HG02884 (cell line): Measurements from ENCODE around the gene F5.

Experiments
- ATAC-seq: cut with Tn5 transposase; IDR thresholded peaks from one replicate; pipeline ENCODE4 v1.9.1; 2021; ENCODE audit warnings: mild to moderate bottlenecking, moderate library complexity; ENCODE audit not compliant: unreplicated experiment

Gene F5

DNA sequence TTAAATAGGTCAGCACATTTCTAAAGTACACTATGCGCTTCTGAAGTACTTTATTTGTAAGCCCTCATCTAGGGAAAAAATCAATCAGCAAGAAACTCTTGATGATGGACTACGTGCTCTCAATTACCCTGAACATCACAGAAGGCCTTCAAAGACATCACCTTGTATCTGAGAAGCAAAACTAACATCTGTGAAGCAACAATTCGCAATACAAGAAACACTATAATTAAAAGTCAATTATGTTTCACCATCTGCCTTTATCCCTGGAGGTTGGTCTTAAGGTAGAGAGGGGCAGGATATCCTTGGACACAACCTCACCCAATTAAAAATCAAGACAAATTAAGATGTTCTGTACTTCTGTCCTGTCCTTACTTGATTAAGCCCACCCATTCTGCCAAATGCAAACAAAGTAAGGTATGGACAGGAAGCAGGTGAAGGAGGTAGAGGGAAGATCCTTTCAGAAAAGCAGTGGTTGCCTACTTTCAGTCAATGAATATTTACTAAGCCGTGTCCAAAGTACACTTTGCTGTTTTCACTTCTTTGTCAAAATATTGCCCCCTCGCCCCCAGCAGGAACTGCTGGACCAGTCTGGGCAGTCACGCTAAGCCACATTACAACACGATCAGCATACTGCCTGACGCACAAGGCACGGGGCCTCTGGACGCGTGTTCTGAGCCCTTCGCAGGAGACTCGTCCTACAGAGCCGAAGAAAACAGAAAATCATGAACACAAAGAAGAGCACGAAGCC is 101.4 kb downstream of the F5 start:
- ATAC-seq = peak; percentile 15

DNA sequence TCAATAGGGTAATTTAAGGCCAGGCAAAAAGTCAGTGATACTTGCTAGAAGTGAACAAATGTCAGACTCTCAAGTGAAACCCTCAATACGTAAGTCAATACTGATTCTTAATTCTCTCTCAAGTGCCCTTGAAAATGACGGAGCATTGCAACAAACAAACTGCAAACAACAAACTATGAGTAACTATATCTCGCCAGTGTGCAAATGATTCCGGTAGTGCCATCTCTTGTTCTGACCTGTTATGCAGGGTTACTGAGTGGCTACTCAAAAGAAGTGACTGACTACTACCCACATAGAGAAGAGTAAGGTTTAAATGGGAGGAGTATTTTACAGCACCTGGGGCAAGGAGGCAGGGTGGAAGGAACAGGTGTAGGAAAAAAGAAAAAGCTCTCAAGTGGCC is 102.2 kb downstream of the F5 start:
- ATAC-seq = no peak

DNA sequence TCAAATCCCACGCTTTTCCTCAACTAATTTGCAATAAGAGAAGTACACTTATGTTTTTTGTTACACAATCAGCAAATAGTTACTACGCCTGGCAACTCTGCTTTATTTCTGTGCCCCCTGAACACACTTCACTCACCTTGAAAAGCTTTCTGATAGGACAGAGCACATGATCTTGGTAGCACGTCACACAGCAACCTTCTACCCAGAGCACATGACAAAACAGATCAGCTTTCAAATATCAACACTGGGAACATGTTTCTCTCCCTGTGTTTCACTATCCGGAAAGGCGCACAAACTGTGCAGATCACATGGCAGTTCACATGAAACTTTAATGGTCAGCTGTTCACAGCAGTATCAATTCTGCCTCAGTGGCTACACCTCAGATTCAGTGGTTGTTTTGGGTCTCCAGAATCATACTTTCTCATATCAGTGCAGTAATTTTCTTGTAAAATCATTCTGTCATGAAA is 102.7 kb downstream of the F5 start:
- ATAC-seq = no peak

DNA sequence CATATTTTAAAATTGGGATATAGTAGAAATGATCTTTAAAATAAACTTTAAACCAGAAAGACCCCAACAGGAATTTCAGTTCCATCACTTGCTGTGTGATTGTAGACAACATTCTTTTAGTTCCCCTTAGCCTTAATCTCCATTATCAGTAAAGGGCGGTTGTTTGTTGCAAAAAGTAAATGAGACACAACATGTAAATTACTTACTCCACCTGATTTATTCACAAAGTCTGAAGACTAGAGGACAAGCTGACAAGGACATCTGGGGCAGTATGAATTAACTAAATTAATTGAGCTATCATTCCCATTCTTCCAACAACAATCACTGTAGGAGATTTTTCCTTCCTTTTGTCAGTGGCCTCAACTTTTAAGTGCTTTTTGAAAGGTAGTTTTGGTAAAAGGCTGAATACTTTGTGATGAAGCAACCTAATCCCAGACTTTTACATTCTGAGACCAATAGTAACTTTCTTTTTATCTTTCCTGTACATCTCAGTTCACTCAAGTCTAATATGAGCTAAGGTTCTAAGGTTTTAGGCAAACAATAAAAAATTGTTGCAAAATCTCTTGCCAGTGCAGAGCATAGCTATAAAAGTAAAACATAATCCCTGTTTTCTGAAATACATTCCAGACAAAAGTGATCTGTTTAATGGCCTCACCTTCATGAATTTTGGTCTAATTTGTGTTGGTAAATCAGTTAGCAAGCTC is 106.8 kb downstream of the F5 start:
- no peak for ATAC-seq

DNA sequence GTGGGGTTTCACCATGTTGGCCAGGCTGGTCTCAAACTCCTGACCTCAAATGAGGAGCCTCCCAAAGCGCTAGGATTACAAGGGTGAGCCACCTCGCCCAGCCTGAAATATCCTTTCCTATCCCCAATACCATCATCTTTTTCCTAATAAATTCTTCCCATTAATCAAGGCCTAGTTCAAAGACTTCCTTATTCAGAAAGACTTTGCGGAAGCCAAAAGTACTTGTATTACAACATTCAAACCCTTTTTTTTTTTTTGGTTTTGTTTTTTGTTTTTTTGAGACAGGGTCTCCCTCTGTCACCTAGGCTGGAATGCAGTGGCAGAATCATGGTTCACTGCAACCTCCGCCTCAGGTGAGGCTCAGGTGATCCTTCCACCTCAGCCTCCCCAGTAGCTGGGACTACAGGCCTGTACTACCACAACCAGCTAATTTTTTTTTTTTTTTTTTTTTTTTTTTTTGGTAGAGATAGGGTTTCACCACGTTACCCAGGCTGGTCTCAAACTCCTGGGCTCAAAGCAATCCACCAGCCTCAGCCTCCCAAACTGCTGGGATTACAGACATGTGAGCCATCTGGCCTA is 108.1 kb downstream of the F5 start:
- no peak for ATAC-seq

DNA sequence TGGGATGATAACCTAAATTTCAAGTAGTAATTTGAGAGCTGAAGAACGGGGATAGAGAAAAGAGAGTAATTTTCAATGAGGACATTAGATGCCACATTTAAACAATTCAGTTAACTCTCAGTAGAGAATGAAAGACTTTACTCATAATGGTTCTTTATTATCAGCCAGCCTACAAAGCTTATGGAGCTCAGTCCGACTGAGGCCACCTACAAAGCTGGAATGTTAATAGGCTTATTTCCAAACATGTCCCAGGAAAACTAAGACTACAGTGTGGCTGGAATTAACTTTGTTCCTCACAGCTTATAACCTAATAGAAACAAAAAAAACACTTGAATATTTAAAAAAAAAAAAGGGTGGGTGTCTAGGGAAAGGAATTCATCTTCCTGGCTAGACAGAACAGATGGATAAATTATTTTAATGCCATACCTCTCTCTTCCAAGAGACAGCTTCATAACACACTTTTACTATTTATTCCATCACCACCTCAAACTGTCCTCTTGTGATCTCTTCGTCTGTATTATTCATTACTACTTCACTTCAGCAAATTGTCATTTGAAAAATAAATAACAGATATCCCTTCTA is 110.4 kb downstream of the F5 start:
- ATAC-seq = no peak

DNA sequence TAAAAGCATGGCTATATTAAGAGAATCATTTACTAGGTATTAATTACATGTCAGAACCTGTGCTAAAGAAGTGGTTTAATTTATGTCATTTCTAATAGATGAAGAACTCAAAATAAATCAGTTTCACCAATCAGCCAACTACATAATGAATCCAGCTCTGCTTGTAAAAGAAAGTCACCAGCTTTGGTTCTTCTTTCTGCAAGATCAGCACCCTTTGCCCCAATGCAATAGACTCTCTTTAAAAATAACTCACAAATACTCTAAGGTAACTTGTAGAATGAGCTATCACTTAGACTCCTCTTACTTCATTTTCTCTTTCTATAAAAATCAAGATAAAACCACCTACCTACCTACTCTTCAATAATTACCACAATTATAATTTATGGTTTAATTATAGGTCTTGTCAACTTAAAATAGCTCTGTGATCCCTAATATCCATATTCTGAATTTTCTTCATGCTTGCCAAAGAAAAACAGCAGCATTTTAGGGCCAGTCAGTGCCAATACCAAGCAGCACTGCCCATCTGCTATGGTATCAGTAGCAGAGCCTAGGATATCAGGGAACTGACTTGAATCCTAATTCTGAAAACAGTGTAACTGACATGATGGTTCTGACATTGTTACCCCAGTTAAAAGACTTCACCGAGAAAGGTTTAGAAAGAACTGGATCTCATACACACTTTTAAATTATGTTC is 111.8 kb downstream of the F5 start:
- no peak for ATAC-seq

DNA sequence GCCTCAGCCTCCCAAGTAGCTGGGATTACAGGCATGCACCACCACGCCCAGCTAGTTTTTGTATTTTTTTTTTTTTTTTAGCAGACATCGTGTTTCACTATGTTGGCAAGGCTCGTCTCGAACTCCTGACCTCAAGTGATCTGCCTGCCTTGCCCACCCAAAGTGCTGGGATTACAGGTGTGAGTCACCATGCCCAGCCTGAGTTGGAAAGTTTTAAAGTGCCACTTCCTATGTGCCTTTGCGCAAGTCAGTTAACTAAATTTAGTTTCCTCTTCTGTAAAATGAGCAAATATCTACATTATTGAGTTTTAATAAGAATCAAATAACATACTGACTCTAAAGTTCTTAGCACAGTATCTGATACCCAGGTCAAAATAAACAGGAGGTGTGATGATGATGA is 112.9 kb downstream of the F5 start:
- no peak for ATAC-seq

DNA sequence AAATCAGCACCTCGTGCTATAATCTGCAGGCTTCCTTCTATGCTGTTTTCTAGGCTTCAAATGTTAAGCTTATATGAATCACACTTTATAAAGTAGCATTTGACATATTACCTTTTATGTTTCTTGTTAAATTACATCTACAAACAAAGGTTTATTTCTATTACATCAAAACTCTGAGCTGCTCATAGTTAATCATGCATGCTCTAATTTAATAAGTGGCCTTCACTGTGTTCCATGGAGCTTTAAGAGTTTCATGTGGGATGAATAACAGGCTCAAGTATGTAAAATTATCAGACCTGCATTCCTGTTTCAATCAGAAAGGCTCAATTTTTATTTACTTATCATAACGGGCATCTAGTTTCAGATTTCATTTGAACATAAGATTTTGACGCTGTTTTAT is 113.5 kb downstream of the F5 start:
- no peak for ATAC-seq

DNA sequence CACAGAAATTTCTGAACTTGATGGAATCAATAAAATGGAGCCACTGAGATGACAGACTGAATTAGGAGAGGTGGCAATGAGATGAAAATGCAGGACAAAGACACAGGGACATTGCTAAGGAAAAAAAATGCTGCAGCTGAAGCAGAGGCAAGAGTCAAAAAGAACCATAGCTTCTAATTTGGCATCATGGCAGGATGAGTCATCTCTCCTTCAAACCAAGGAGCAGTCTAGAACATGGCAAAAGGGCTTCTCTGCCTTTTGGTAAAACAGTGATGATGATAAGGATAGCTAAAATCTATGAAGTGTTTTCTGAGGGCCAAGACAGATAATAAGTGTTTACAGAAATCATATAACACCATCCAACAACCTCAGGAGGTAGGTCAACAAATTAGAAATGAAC is 117.3 kb downstream of the F5 start:
- ATAC-seq = no peak

DNA sequence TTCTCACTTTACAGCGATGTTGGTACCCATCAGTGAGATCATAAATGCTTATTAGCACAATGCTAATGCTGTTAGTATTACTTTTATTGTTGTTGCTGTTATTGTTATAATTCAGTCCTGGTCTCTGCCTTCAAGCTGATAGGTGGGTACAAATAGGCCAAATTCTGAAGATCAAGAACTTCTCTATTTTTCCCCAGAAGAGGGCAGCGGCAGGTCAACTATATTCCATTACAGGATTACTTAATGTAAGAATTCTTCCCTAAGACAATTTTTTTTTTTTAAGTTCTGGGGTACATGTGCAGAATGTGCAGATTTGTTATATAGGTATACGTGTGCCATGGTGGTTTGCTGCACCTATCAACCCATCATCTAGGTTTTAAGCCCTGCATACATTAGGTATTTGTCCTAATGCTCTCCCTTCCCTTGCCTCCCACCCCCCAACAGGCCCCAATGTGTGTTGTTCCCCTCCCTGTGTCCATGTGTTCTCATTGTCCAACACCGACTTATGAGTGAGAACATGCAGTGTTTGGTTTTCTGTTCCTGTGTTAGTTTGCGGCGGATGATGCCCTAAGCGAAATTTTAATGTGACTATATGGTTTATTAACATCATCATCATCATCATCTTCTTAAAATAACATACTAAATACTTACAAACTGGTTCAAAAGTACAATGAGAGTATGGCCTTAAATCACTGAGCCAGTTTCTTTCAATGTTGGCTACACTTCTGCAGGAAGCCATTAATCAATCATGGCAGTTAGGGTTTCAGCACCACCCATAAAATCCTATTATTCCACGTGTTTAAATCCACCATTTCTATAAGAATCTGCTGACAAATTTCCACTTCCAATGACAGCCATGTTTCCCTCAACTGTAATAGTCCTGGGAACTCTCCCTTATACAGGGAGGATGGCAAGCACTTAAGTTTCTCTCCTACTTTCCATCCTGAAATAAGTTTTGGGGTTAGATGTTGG is 119.7 kb downstream of the F5 start:
- ATAC-seq = no peak

DNA sequence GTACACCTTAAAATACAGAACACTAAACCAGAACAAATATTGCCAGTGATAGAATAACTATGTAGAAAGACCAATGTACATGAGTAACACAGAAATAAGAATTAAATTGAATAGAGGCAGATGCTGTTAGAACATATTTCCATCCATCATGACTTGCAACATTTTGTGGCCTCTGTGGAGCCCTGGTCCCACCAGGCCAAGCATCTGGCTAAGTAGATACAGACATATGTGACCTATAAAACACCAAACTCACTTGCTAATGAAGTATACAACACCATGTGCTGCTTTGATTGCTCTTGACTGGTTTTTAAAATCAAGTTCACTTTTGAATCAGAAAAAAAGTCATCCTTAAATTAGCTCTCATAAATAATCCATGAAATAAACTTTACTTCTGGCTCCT is 121.0 kb downstream of the F5 start:
- ATAC-seq = no peak
